ENCODE results near the gene CHKB.

CHKB gene

GRCh38 chr22:50597097-50597496 lies 14.4 kb upstream of the CHKB start:
- no peak for TF ChIP-seq CTCF (IDR thresholded peaks at IDR 0.05)

- TF ChIP-seq CTCF (IDR thresholded peaks at IDR 0.05) = no peak
These were observed 12.5 kb upstream of the CHKB start for GRCh38 chr22:50595189-50595588.

- no peak for TF ChIP-seq CTCF (IDR thresholded peaks at IDR 0.05)
These were observed 4.8 kb upstream of the CHKB start for GRCh38 chr22:50587407-50587806.

- no peak for TF ChIP-seq CTCF (IDR thresholded peaks at IDR 0.05)
These were observed 3.8 kb upstream of the CHKB start for GRCh38 chr22:50586416-50586815.

GRCh38 chr22:50585781-50586180 lies 3.1 kb upstream of the CHKB start:
- no peak for TF ChIP-seq CTCF (IDR thresholded peaks at IDR 0.05)

GRCh38 chr22:50585238-50585637 lies 2.6 kb upstream of the CHKB start:
- no peak for TF ChIP-seq CTCF (IDR thresholded peaks at IDR 0.05)

- TF ChIP-seq CTCF (IDR thresholded peaks at IDR 0.05) = no peak
These were observed 1.8 kb upstream of the CHKB start for GRCh38 chr22:50584106-50585096.

Measured in LNCAP (cell line).